Measurements from ENCODE around the gene MACROD2. TPM values are rescaled to one million over a fixed set of nuclear protein-coding genes. Genes with fewer than 3 reads are reported as not detected.

MACROD2 gene
- total RNA-seq, 1 donor from 2014 or later: 1.6 TPM

DNA sequence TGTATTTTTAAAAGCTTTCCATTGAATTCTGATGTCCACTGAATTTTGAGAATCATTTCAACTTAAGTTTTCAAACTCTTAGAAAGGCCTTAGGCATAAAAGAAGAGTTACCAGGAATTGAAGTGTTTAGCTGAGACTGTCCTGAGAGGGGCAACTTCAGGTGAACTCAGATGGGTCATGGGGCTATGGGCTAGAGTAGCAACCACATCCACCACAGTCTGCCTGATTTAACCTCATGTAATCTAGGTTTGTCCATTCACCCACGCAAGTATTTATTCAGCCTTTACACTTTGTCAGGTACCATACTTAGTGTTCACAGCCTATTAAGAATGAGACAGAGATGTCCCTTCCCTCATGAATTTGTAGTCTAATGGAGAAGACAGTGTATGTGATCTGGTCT, 2076.9 kb downstream of the MACROD2 start:
- no peak for DNase-seq (ENCODE audit: low spot score)
- intact Hi-C loops (cut with DNase I): no loop called here

DNA sequence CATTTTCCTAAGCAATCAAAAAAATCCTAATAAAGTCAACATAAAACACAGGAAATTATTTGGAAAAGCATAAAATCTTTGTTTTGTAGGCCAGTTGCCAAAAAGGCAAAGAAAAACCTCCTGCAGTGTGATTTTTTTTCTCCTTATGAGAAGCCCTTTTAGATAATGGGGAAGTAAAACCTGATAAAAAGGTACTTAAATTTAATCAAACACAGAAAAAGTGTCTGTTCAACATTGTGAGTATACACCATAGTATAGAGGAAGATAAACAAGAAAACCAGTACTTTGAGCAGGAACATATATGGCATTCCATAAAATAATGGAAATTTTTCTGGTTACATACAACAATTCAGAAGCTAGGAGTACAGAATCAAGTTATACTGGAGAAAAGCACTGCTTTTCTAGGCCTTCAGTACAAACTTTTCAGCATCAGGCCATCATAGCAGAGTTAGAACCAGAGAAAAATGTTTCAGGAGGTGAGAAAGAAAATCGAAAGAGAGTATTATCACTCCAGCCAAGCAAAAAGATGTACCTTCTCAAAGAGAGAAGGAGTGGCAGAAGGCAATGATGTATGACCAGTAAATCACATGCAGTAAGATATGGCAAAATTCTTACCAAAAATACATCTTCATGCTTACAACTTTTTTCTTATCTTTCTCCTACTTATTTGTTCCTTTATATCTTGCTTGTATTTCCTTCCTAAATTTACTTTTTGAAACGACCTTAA, 2083.0 kb downstream of the MACROD2 start:
- intact Hi-C loops (cut with DNase I): no loop called here
- DNase-seq (ENCODE audit: low spot score): no peak

DNA sequence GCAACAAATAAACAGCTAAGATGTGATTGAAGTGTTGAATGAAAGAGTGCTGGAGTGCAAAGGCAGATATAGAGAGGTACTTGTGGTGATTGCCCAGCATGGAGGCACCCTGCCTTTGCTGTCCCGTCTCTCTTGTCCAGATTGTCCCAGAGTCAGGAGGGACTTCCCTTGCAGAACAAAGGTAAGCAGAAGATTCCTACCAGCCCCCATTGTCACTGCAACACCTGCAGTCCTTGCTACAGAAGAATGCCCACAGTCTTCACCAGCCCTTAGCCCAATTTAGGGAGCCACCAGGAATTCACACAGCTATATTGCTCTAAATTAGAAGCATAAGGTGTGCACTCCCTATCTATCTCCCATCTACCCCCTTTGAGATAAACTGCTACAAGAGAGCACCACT, 2086.1 kb downstream of the MACROD2 start:
- no peak for DNase-seq (ENCODE audit: low spot score)
- intact Hi-C loops (cut with DNase I): no loop called here

DNA sequence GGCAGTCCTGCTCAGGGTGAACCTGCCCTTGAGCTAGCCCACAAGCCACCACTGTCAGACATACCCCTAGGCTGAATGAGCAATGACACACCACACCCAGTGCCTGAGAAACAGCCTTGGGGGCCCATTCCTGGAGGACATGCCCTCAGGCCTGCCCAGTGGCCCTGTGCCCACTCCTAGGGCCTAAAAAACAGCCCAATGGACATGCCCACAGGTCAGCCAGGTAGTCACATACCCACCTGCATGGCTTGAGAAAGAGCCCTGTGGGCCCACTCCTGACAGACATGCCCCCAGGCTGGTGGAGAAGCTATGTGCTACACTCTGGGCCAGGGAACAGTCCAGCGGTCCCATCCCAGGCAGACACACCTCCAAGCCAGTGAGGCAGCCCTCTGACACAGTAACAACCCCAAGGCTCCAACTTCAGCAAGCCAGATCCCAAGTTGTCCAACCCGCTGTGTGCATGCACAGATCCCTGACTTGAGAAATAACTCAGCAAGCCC, 2086.8 kb downstream of the MACROD2 start:
- intact Hi-C loops (cut with DNase I): no loop called here
- DNase-seq (ENCODE audit: low spot score): no peak

DNA sequence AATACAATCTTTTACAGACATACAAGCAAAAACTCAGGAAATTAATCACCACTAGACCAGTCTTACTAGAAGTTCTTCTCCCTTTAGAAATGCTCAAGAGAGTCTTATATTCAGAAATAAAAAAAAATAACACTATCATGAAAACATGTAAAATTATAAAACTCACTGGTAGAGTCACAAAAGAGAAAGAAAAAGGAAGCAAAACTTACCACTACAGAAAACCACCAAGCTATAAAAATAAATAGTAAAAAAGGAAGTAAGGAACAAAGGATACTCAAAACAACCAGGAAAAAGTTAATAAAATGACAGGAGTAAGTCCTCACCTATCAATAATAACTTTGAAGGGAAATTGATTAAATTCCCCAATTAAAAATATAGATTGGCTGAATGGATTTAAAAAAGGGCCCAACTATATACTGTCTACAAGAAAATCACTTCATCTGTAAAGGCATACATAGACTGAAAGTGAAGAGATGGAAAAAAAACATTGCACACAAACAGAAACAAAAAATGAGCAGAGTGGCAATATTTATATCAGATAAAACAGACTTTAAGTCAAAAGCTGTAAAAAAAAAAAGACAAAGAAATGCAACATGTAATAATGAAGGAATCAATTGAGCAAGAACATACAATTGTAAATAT, 2088.4 kb downstream of the MACROD2 start:
- intact Hi-C loops (cut with DNase I): no loop called here
- no peak for DNase-seq (ENCODE audit: low spot score)

DNA sequence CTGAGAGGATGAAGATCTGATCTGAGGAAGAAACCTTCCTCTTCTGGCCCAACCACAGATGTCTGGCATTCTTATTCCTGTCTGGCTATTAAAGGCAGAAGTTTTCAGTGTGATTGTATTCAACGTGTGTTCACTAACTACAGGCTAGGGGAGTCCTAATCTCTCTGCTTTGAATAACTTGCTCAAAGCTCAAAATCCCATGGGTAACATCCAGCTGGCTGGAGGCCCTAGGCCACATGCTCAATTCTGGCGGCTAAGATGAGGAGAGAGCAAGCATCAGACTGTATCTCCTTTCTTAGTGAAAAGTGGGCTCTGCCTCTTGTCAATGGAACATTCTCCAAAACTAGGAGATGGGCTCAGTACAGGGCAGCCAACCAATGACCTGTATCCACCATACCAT, 2099.9 kb downstream of the MACROD2 start:
- intact Hi-C loops (cut with DNase I): no loop called here
- DNase-seq (ENCODE audit: low spot score): no peak

DNA sequence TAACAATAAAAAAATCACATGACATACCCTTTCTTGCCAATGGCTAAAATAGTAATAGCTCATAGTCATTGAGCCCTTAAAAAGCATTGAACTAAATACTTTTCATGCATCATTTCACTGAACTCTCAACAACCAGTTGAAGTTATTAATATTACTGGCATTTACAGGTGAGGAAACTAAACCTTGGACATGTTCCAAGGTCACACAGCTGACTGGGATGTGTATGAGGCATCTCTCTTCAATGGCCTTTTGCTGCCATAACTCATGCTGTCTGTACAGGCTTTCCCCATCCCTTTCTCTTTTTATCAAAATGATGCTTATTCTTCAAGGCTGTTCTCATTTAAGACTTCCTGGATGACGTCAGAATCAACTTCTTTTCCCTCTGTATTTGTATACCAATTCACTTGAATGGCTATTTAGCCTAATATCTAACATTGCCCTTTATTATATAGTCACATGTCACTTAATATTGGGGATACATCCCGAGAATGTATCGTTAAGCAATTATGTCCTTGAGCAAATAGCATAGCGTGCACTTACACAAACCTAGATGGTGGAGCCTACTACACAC, 2101.5 kb downstream of the MACROD2 start:
- intact Hi-C loops (cut with DNase I): no loop called here
- no peak for DNase-seq (ENCODE audit: low spot score)

DNA sequence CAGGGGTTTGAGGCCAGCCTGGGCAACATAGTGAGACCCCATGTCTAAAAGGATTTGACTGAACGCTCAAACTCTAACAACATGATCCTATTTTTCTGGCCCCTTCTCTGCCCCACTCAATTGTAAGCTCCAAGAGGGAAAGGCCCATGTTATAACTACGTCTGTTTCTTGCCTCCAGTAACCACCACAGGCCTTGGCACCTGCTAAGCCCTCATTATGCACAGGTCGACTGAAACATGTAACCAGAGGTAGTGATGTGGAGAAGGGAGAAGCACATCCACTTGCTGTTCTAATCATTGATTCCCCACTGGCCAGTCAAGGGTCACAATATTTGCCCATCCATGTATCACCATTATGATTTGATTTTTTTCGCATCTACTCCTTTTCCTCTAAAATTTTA, 2102.5 kb downstream of the MACROD2 start:
- no peak for DNase-seq (ENCODE audit: low spot score)
- intact Hi-C loops (cut with DNase I): no loop called here

DNA sequence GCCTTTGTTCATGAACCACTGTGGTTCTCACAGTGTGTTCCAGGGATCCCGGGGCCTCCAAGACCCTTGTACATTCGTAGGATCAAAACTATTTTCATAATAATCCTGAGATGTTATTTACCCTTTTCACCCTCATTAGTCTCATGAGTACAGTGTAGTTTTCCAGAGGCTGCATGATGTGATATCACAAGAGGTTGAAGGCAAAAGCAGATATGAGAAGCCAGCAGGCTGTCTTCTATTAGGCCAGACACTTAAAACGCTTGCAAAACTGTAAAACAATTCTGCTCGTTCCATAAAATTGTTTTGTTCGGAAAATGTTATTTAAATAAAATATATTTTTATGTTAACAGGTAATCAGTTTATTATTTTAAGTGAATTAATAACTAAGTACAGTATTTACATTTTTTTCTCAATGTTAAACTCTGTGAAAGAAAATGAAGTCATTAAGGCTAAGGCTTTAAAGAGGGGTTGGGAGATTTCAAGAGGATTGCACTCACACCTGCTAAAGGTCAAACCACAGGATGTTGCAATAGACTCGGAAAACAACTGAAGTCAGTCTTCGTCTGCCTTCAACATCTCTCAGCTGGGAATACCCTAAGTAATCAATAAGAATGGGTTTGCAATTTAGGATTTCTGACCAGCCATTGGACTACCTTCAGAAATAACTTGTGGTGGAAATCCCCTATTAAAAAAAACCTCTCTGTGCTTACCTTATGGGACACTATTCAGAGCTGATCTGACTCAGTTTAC, 2103.7 kb downstream of the MACROD2 start:
- intact Hi-C loops (cut with DNase I): no loop called here

DNA sequence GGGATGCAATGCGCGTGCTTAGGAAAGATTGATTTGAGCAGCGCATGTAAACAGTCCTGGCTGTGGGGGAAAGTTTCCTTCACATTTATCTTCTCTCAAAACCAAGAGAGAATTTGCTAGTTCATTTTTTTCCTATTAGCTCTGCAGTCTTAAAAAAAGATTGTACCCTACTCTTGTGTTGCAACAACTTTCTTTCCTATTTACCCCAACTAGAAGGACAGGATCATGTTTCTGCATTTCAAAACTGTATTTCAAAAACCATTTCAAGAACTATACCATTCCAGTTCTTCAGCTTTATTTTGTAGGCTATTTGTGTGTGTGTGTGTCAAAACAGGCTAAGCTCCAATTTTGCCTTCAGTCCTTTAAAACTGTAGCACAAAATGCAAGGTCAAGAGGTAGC, 2104.8 kb downstream of the MACROD2 start:
- DNase-seq (ENCODE audit: low spot score): no peak
- intact Hi-C loops (cut with DNase I): no loop called here

More for the DNA sequence above, 2103.7 kb downstream of the MACROD2 start:
- no peak for DNase-seq (ENCODE audit: low spot score)

DNA sequence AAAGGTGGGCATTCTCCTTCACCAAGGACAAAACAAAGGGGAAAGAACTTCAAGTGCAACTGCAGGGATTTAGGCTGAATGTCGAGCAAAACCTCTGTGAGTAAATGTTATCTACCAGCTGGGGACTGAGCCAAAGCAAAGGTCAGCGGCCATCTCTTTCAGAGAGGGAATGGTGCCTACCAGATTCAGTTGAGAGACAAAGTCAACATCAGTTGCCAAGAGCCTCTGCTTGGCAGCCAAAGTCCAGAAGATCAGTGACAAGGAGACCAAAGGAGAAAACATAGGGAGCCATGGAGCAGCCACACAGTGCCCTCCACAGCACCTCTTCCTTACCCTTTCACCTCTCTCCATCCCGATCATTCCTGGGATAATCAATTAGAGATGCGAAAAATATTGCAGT, 2105.5 kb downstream of the MACROD2 start:
- DNase-seq (ENCODE audit: low spot score): no peak
- intact Hi-C loops (cut with DNase I): no loop called here

Other genes with a start within 250 kb of the MACROD2 start
- 15.1 TPM for gene ESF1, start 210.6 kb upstream of the MACROD2 start, total RNA-seq
- gene NDUFAF5, start 210.5 kb upstream of the MACROD2 start, total RNA-seq: 65.0 TPM
- gene SEL1L2, start 4.9 kb upstream of the MACROD2 start, total RNA-seq: 1.4 TPM